PFSK-1 (cell line): ENCODE results near the gene EEF1G.

ENCODE experiments used
- POLR2AphosphoS5 ChIP-seq: IDR thresholded peaks from 2 replicates; pipeline ENCODE4 v1.6.1; 2012; ENCODE audit warnings: low read depth, mild to moderate bottlenecking, control low read depth, low read length, moderate library complexity
- TAF1 ChIP-seq: IDR thresholded peaks from 2 replicates; pipeline ENCODE4 v1.6.1; 2012; ENCODE audit warnings: low read length, control low read depth, borderline replicate concordance; ENCODE audit not compliant: insufficient read depth
- TF ChIP-seq, protein P1 (sequence below), 2 experiments: IDR thresholded peaks; 2 replicates each; pipeline versions ENCODE4 v1.6.1 to v1.8.0; 2011 to 2012; ENCODE audit warnings: low read depth in 2 of 2, low read length in 2 of 2, control low read depth in 1 of 2, inconsistent platforms in 1 of 2, mild to moderate bottlenecking in 1 of 2, moderate library complexity in 1 of 2; ENCODE audit not compliant: insufficient read depth in 1 of 2

DNA sequence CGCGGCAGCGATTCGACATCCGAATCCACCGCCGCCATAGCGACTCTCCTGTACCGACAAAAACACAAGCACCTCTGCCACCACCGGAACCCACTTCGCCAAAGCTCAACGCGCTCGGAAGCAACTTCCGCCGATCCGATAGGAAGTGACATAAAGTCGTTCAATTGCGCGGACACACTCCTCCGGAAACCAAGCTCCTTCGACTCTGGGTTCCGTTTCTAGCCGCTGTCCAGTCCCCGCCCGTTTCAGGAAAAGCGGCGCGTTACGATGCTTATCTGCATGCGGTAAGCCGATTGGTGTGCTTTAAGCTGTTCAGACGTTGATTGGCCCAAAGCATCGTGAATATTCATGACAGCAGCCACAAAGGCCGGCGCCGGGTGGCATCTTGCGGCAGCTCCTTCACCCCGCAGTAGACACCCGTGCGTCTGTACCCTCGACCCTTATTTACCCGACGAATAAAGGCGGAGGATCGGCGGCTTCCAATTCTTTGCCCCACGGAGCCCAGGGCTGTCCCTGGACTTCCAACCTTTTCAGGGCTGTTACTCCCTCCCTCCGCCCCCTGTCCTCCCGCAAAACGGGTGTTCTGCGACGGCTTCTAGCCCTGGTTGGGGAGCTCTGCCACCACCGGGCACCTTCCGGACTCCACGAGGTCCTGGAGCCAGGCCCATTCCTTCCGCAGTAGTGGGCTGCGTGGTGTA is 17.9 kb upstream of the EEF1G start, which contains the start of gene TUT1:
- peak; percentile 99 for TF ChIP-seq POLR2AphosphoS5
- TF ChIP-seq, protein P1, sequence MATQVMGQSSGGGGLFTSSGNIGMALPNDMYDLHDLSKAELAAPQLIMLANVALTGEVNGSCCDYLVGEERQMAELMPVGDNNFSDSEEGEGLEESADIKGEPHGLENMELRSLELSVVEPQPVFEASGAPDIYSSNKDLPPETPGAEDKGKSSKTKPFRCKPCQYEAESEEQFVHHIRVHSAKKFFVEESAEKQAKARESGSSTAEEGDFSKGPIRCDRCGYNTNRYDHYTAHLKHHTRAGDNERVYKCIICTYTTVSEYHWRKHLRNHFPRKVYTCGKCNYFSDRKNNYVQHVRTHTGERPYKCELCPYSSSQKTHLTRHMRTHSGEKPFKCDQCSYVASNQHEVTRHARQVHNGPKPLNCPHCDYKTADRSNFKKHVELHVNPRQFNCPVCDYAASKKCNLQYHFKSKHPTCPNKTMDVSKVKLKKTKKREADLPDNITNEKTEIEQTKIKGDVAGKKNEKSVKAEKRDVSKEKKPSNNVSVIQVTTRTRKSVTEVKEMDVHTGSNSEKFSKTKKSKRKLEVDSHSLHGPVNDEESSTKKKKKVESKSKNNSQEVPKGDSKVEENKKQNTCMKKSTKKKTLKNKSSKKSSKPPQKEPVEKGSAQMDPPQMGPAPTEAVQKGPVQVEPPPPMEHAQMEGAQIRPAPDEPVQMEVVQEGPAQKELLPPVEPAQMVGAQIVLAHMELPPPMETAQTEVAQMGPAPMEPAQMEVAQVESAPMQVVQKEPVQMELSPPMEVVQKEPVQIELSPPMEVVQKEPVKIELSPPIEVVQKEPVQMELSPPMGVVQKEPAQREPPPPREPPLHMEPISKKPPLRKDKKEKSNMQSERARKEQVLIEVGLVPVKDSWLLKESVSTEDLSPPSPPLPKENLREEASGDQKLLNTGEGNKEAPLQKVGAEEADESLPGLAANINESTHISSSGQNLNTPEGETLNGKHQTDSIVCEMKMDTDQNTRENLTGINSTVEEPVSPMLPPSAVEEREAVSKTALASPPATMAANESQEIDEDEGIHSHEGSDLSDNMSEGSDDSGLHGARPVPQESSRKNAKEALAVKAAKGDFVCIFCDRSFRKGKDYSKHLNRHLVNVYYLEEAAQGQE (IDR thresholded peaks at IDR 0.05; ENCODE audit: insufficient read depth in 1 of 2, low read depth in 2 of 2, low read length in 2 of 2) = peak; percentile 74 to 88
- TF ChIP-seq TAF1 = peak; percentile 98
